ENCODE measurements around the gene BCL11B. TPM values are rescaled to one million over a fixed set of nuclear protein-coding genes. Genes with fewer than 3 reads are reported as not detected.

The BCL11B gene
- polyA plus RNA-seq, 1 experiment: not detected

GRCh38 chr14:99274346-99275221, 2.6 kb upstream of the BCL11B start:
- Histone ChIP-seq H3K27me3 (ENCODE audit: control insufficient read depth, insufficient read depth, low read length) (peaks cover 15% of the 10 kb centered on the region), H3K36me3 (ENCODE audit: control insufficient read depth, insufficient read depth, low read length) (no peaks in the 10 kb centered on the region), H3K4me3 (ENCODE audit: low read depth, low read length) (peak overlapping the region; percentile 33)
- ChIA-PET CTCF (interaction anchor here (0.6 to 2.0 kb wide), 4 partner anchors 9 to 889 kb away, joined by 3 to 9 read pairs (median 4); no protein-coding TSS in a partner anchor), POLR2A (no interaction called here)
- DNase-seq (ENCODE audit: low read depth): no peak
- peak; percentile 21; the same call in 1 of the 2 replicates for TF ChIP-seq CTCF (IDR thresholded peaks at IDR 0.05; ENCODE audit: insufficient read depth, low read depth, low read length)

- POLR2A ChIA-PET: no interaction called here
- peaks cover 15% of the 10 kb centered on the region for H3K27me3 ChIP-seq (ENCODE audit: control insufficient read depth, insufficient read depth, low read length)
These were observed 1.9 kb upstream of the BCL11B start for GRCh38 chr14:99273766-99274345.

GRCh38 chr14:99272899-99273765, 1.1 kb upstream of the BCL11B start:
- ChIA-PET CTCF (interaction anchor here (1.1 kb wide), 1 partner anchor 84 kb away, joined by 3 read pairs; no protein-coding TSS in a partner anchor), POLR2A (no interaction called here)
- H3K36me3 ChIP-seq (ENCODE audit: control insufficient read depth, insufficient read depth, low read length): no peaks in the 10 kb centered on the region
- peaks cover 21% of the 10 kb centered on the region for H3K27me3 ChIP-seq (ENCODE audit: control insufficient read depth, insufficient read depth, low read length)
- DNase-seq (ENCODE audit: low read depth): no peak
- H3K4me3 ChIP-seq (ENCODE audit: low read depth, low read length): no peak overlapping the region
- TF ChIP-seq CTCF (IDR thresholded peaks at IDR 0.05; ENCODE audit: insufficient read depth, low read depth, low read length): no peak

More at GRCh38 chr14:99273766-99274345, 1.9 kb upstream of the BCL11B start:
- no peak for TF ChIP-seq CTCF (IDR thresholded peaks at IDR 0.05; ENCODE audit: insufficient read depth, low read depth, low read length)
- CTCF ChIA-PET: interaction anchor here (0.9 kb wide), 1 partner anchor 888 kb away, joined by 3 read pairs; no protein-coding TSS in a partner anchor
- DNase-seq (ENCODE audit: low read depth): no peak
- Histone ChIP-seq H3K4me3 (ENCODE audit: low read depth, low read length) (peak overlapping the region; percentile 33), H3K36me3 (ENCODE audit: control insufficient read depth, insufficient read depth, low read length) (no peaks in the 10 kb centered on the region)

GRCh38 chr14:99272632-99272898, 568 bp upstream of the BCL11B start:
- peaks cover 21% of the 10 kb centered on the region for H3K27me3 ChIP-seq (ENCODE audit: control insufficient read depth, insufficient read depth, low read length)
- H3K4me3 ChIP-seq (ENCODE audit: low read depth, low read length): no peak overlapping the region; the same call in 1 of the 2 replicates
- no peak for DNase-seq (ENCODE audit: low read depth)
- no peaks in the 10 kb centered on the region for H3K36me3 ChIP-seq (ENCODE audit: control insufficient read depth, insufficient read depth, low read length)
- ChIA-PET CTCF (interaction anchor here (1.1 kb wide), 1 partner anchor 84 kb away, joined by 3 read pairs; no protein-coding TSS in a partner anchor), POLR2A (no interaction called here)
- TF ChIP-seq CTCF (IDR thresholded peaks at IDR 0.05; ENCODE audit: insufficient read depth, low read depth, low read length): no peak

All from BJ (cell line).